ENCODE measurements around the gene SULF2.

The SULF2 gene

GRCh38 chr20:47737923-47738322 lies 47.4 kb downstream of the SULF2 start:
- H3K9me3 ChIP-seq (ENCODE audit: control insufficient read depth, insufficient read depth, low read length): no peaks in the 10 kb centered on the region
- H3K27me3 ChIP-seq (ENCODE audit: control insufficient read depth, insufficient read depth, low read length): no peaks in the 10 kb centered on the region
- no peaks in the 10 kb centered on the region for H3K4me1 ChIP-seq (ENCODE audit: control insufficient read depth, insufficient read depth, low read length)
- H3K36me3 ChIP-seq (ENCODE audit: control insufficient read depth, insufficient read depth, low read length): no peaks in the 10 kb centered on the region
- H3K9ac ChIP-seq (ENCODE audit: low read depth, low read length): no peak overlapping the region
- H3K4me3 ChIP-seq (ENCODE audit: low read depth, low read length): no peak overlapping the region

GRCh38 chr20:47736570-47737152 lies 48.6 kb downstream of the SULF2 start:
- H3K36me3 ChIP-seq (ENCODE audit: control insufficient read depth, insufficient read depth, low read length): no peaks in the 10 kb centered on the region
- H3K4me1 ChIP-seq (ENCODE audit: control insufficient read depth, insufficient read depth, low read length): no peaks in the 10 kb centered on the region
- H3K9me3 ChIP-seq (ENCODE audit: control insufficient read depth, insufficient read depth, low read length): no peaks in the 10 kb centered on the region
- no peaks in the 10 kb centered on the region for H3K27me3 ChIP-seq (ENCODE audit: control insufficient read depth, insufficient read depth, low read length)
- H3K9ac ChIP-seq (ENCODE audit: low read depth, low read length): no peak overlapping the region
- no peak overlapping the region for H3K4me3 ChIP-seq (ENCODE audit: low read depth, low read length)

DNA sequence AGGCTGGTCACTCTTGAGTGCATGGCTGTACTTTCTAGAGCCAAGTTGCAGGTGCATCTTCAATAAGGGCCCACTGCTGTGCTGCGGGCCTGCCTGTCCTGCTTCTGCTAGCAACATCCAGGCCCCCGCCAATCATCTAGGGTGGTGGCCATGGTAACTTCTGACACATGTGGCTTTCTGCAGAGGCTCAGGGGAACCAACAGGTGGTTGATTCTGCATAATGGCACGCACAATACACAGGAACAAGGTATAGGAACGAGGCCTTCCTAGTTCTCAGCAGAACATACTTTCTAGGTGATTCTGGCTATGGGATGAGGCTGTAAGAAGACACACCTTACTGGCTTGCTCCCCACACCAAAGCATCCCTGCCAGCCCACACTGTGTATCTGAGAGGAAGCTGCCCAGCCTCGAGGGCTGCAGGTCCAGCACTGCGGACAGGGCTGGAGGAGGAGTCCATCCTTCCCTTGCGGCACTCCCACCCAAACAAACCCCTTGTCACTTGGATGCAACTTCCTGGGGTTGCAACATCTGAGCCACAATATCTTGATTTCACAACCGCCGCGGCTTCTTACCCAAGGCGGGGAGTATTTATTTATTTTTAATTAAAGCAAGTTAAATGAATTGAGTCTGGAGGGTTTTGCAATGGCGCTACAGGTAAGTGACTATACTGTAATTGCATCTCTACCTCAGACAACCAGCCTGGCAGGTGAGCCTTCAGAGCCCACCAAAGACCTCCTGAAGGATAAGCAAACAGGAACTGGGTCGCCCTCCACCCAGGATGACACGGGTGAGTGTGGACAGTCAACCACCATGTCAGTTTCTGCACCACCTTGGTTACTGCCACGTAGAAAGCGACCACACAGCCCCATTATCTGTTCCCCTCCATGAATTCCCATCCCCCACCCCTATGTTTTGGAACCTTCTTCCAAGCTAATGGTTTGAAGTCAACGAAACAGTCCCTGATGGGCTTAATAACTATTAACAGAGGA lies 49.6 kb downstream of the SULF2 start:
- Histone ChIP-seq H3K9me3 (ENCODE audit: control insufficient read depth, insufficient read depth, low read length) (no peaks in the 10 kb centered on the region), H3K27me3 (ENCODE audit: control insufficient read depth, insufficient read depth, low read length) (no peaks in the 10 kb centered on the region), H3K4me3 (ENCODE audit: low read depth, low read length) (no peak overlapping the region), H3K9ac (ENCODE audit: low read depth, low read length) (no peak overlapping the region), H3K4me1 (ENCODE audit: control insufficient read depth, insufficient read depth, low read length) (no peaks in the 10 kb centered on the region), H3K36me3 (ENCODE audit: control insufficient read depth, insufficient read depth, low read length) (no peaks in the 10 kb centered on the region)

- no peaks in the 10 kb centered on the region for H3K27me3 ChIP-seq (ENCODE audit: control insufficient read depth, insufficient read depth, low read length)
- no peaks in the 10 kb centered on the region for H3K9me3 ChIP-seq (ENCODE audit: control insufficient read depth, insufficient read depth, low read length)
- no peak overlapping the region for H3K9ac ChIP-seq (ENCODE audit: low read depth, low read length)
- no peaks in the 10 kb centered on the region for H3K36me3 ChIP-seq (ENCODE audit: control insufficient read depth, insufficient read depth, low read length)
- H3K4me3 ChIP-seq (ENCODE audit: low read depth, low read length): no peak overlapping the region
- H3K4me1 ChIP-seq (ENCODE audit: control insufficient read depth, insufficient read depth, low read length): no peaks in the 10 kb centered on the region
Measured at GRCh38 chr20:47734870-47735269, 50.4 kb downstream of the SULF2 start.

GRCh38 chr20:47733892-47734291 lies 51.4 kb downstream of the SULF2 start:
- no peak overlapping the region for H3K9ac ChIP-seq (ENCODE audit: low read depth, low read length)
- no peaks in the 10 kb centered on the region for H3K36me3 ChIP-seq (ENCODE audit: control insufficient read depth, insufficient read depth, low read length)
- no peak overlapping the region for H3K4me3 ChIP-seq (ENCODE audit: low read depth, low read length)
- H3K4me1 ChIP-seq (ENCODE audit: control insufficient read depth, insufficient read depth, low read length): no peaks in the 10 kb centered on the region
- H3K9me3 ChIP-seq (ENCODE audit: control insufficient read depth, insufficient read depth, low read length): no peaks in the 10 kb centered on the region
- no peaks in the 10 kb centered on the region for H3K27me3 ChIP-seq (ENCODE audit: control insufficient read depth, insufficient read depth, low read length)

DNA sequence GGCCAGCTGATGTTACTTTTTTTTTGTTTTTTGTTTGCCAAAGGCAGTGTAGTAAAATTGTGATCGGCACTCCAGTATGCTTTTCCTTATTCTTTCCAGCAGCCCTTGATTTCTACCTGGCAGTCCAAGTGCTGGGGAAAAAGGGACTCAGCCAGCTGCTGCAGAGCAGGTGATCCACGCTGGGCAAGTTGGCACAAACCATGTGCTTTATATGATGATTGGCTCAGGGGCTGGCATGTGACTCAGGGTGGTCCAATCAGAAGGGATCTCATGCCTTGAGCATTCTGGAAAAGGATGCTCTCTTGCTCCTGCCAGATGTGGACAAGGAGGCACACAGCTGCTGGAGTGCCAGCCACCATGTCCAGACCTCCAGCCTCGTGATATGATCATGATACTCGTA lies 54.5 kb downstream of the SULF2 start:
- Histone ChIP-seq H3K4me1 (ENCODE audit: control insufficient read depth, insufficient read depth, low read length) (no peaks in the 10 kb centered on the region), H3K36me3 (ENCODE audit: control insufficient read depth, insufficient read depth, low read length) (no peaks in the 10 kb centered on the region), H3K27me3 (ENCODE audit: control insufficient read depth, insufficient read depth, low read length) (no peaks in the 10 kb centered on the region), H3K9ac (ENCODE audit: low read depth, low read length) (no peak overlapping the region), H3K9me3 (ENCODE audit: control insufficient read depth, insufficient read depth, low read length) (no peaks in the 10 kb centered on the region), H3K4me3 (ENCODE audit: low read depth, low read length) (no peak overlapping the region)

DNA sequence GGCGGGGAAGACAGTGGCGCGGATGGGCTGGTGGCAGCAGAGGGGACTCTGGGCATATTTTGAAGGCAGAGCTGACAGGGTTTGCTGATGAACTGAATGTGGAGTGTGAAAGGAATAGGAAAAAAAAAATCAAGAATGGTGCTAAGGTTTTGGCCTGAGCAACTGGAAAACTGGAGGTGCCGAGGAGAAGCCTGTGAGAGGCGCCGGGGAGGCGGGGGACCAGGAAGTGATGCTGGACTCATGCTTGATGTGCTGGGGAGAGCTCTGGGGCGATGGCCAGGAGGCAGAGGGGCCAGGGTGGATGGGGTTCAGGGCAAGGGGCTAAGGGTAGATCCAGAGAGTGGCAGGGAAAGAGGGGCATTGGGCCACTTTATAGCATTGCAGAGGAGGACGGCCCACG lies 55.8 kb downstream of the SULF2 start:
- Histone ChIP-seq H3K36me3 (ENCODE audit: control insufficient read depth, insufficient read depth, low read length) (no peaks in the 10 kb centered on the region), H3K27me3 (ENCODE audit: control insufficient read depth, insufficient read depth, low read length) (no peaks in the 10 kb centered on the region), H3K9me3 (ENCODE audit: control insufficient read depth, insufficient read depth, low read length) (no peaks in the 10 kb centered on the region), H3K4me1 (ENCODE audit: control insufficient read depth, insufficient read depth, low read length) (no peaks in the 10 kb centered on the region), H3K9ac (ENCODE audit: low read depth, low read length) (no peak overlapping the region), H3K4me3 (ENCODE audit: low read depth, low read length) (no peak overlapping the region)

DNA sequence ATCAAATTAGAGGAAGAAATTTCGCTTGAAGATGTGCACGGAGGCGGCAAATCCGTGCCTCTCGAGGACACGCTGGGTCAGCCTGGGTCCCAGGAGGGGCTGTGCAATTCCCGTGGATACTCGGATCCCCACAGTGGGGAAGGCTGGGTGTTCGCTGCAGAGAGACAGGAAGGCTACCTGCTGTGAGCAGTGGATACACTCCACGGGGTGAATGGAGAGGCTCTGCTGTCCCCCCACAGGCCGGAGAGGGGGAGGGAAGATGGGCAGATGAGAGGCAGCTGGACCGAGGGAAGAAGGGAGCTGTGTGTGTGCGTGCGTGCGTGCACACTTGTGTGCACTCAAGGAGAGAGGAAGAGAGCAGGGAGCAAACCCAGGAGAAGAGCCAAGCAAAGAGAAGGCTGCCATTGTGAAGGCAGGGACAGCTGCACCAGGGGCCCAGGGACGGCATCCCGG lies 57.3 kb downstream of the SULF2 start:
- H3K4me1 ChIP-seq (ENCODE audit: control insufficient read depth, insufficient read depth, low read length): no peaks in the 10 kb centered on the region
- no peak overlapping the region for H3K4me3 ChIP-seq (ENCODE audit: low read depth, low read length)
- H3K36me3 ChIP-seq (ENCODE audit: control insufficient read depth, insufficient read depth, low read length): no peaks in the 10 kb centered on the region
- H3K27me3 ChIP-seq (ENCODE audit: control insufficient read depth, insufficient read depth, low read length): no peaks in the 10 kb centered on the region
- H3K9ac ChIP-seq (ENCODE audit: low read depth, low read length): no peak overlapping the region
- H3K9me3 ChIP-seq (ENCODE audit: control insufficient read depth, insufficient read depth, low read length): no peaks in the 10 kb centered on the region

GRCh38 chr20:47727170-47727880 lies 58.0 kb downstream of the SULF2 start:
- Histone ChIP-seq H3K9ac (ENCODE audit: low read depth, low read length) (no peak overlapping the region), H3K36me3 (ENCODE audit: control insufficient read depth, insufficient read depth, low read length) (no peaks in the 10 kb centered on the region), H3K9me3 (ENCODE audit: control insufficient read depth, insufficient read depth, low read length) (no peaks in the 10 kb centered on the region), H3K27me3 (ENCODE audit: control insufficient read depth, insufficient read depth, low read length) (no peaks in the 10 kb centered on the region), H3K4me3 (ENCODE audit: low read depth, low read length) (no peak overlapping the region), H3K4me1 (ENCODE audit: control insufficient read depth, insufficient read depth, low read length) (no peaks in the 10 kb centered on the region)

GRCh38 chr20:47726632-47727031 lies 58.6 kb downstream of the SULF2 start:
- H3K4me1 ChIP-seq (ENCODE audit: control insufficient read depth, insufficient read depth, low read length): no peaks in the 10 kb centered on the region

GRCh38 chr20:47725248-47725973 lies 59.9 kb downstream of the SULF2 start:
- Histone ChIP-seq H3K4me3 (ENCODE audit: low read depth, low read length) (no peak overlapping the region), H3K27me3 (ENCODE audit: control insufficient read depth, insufficient read depth, low read length) (no peaks in the 10 kb centered on the region), H3K9ac (ENCODE audit: low read depth, low read length) (no peak overlapping the region), H3K36me3 (ENCODE audit: control insufficient read depth, insufficient read depth, low read length) (no peaks in the 10 kb centered on the region), H3K9me3 (ENCODE audit: control insufficient read depth, insufficient read depth, low read length) (no peaks in the 10 kb centered on the region), H3K4me1 (ENCODE audit: control insufficient read depth, insufficient read depth, low read length) (no peaks in the 10 kb centered on the region)

More at GRCh38 chr20:47726632-47727031, 58.6 kb downstream of the SULF2 start:
- no peak overlapping the region for H3K4me3 ChIP-seq (ENCODE audit: low read depth, low read length)
- no peak overlapping the region for H3K9ac ChIP-seq (ENCODE audit: low read depth, low read length)
- H3K27me3 ChIP-seq (ENCODE audit: control insufficient read depth, insufficient read depth, low read length): no peaks in the 10 kb centered on the region
- no peaks in the 10 kb centered on the region for H3K36me3 ChIP-seq (ENCODE audit: control insufficient read depth, insufficient read depth, low read length)
- no peaks in the 10 kb centered on the region for H3K9me3 ChIP-seq (ENCODE audit: control insufficient read depth, insufficient read depth, low read length)

All from iPS-15b (cell line).